GM23338 (cell line): ENCODE measurements around the gene AGPS. TPM values are rescaled to one million over a fixed set of nuclear protein-coding genes. Genes with fewer than 3 reads are reported as not detected.
A peak's percentile ranks its signal among the peaks of the same experiment; 100 is the strongest.

Source experiments
- ATAC-seq: fragments of 200-7000 bp; cut with Tn5 transposase; 3 replicates; pipeline ENCODE4 v1.9.1; 2020
- DNase-seq: peaks from one replicate; pipeline ENCODE4 v3.0.0-alpha.2; 2015; ENCODE audit warnings: low spot score
- H2AFZ ChIP-seq: fragments of 200-600 bp; sonication (generic); 2 replicates; pipeline ENCODE4 v1.8.0; 2016; ENCODE audit warnings: antibody characterized with exemption, mild to moderate bottlenecking, moderate library complexity
- H3F3A ChIP-seq: fragments of 200-600 bp; sonication (generic); replicated peaks from 2 replicates; pipeline ENCODE4 v1.8.0; 2017; ENCODE audit warnings: antibody characterized with exemption, mixed run types, low read depth
- H3K27ac ChIP-seq: fragments of 200-600 bp; sonication (generic); 2 replicates; pipeline ENCODE4 v1.6.1; 2016; ENCODE audit warnings: low read depth
- H3K27me3 ChIP-seq: fragments of 200-600 bp; sonication (generic); 2 replicates; pipeline ENCODE4 v1.8.0; 2016; ENCODE audit warnings: mild to moderate bottlenecking, mixed run types, moderate library complexity; ENCODE audit not compliant: insufficient read depth
- H3K36me3 ChIP-seq: fragments of 200-600 bp; sonication (generic); 2 replicates; pipeline ENCODE4 v1.8.0; 2016; ENCODE audit warnings: mild to moderate bottlenecking; ENCODE audit not compliant: insufficient read depth
- H3K4me1 ChIP-seq: fragments of 200-600 bp; sonication (generic); 2 replicates; pipeline ENCODE4 v1.8.0; 2016; ENCODE audit warnings: mild to moderate bottlenecking, moderate library complexity; ENCODE audit not compliant: insufficient read depth
- H3K4me2 ChIP-seq: fragments of 200-600 bp; sonication (generic); 2 replicates; pipeline ENCODE4 v1.7.1; 2017; ENCODE audit warnings: mixed run types
- H3K4me3 ChIP-seq: fragments of 200-600 bp; sonication (generic); 2 replicates; pipeline ENCODE4 v1.6.1; 2016; ENCODE audit warnings: mixed run types
- H3K79me2 ChIP-seq: fragments of 200-600 bp; sonication (generic); replicated peaks from 2 replicates; pipeline ENCODE4 v1.8.0; 2017; ENCODE audit warnings: mild to moderate bottlenecking; ENCODE audit not compliant: insufficient read depth
- H3K9me2 ChIP-seq: fragments of 200-600 bp; sonication (generic); 2 replicates; pipeline ENCODE4 v1.8.0; 2017; ENCODE audit not compliant: insufficient read depth
- H4K20me1 ChIP-seq: fragments of 200-600 bp; sonication (generic); replicated peaks from 2 replicates; pipeline ENCODE4 v1.8.0; 2017; ENCODE audit warnings: mild to moderate bottlenecking; ENCODE audit not compliant: insufficient read depth
- H3K27ac Mint-ChIP-seq: 2 replicates; pipeline ENCODE4 v1.8.0; 2020; ENCODE audit warnings: inconsistent platforms, mild to moderate bottlenecking, moderate library complexity, mixed read lengths
- H3K27me3 Mint-ChIP-seq: 3 replicates; pipeline ENCODE4 v1.8.0; 2022; ENCODE audit warnings: low read depth, mild to moderate bottlenecking, moderate library complexity, mixed read lengths, inconsistent platforms; ENCODE audit not compliant: insufficient read depth, poor library complexity
- H3K36me3 Mint-ChIP-seq: 3 replicates; pipeline ENCODE4 v1.8.0; 2021; ENCODE audit warnings: low read depth, mild to moderate bottlenecking, inconsistent platforms, moderate library complexity, mixed read lengths
- H3K4me1 Mint-ChIP-seq: 3 replicates; pipeline ENCODE4 v1.8.0; 2020; ENCODE audit warnings: mild to moderate bottlenecking, inconsistent platforms, mixed read lengths
- H3K4me3 Mint-ChIP-seq: 3 replicates; pipeline ENCODE4 v1.8.0; 2021; ENCODE audit warnings: moderate library complexity, mild to moderate bottlenecking, inconsistent platforms, mixed read lengths
- H3K9me3 Mint-ChIP-seq: 3 replicates; pipeline ENCODE4 v1.8.0; 2020; ENCODE audit warnings: moderate library complexity, mild to moderate bottlenecking, inconsistent platforms, mixed read lengths
- CREB1 ChIP-seq: fragments of 250-450 bp; sonication (Bioruptor Pico); IDR thresholded peaks from 2 replicates; pipeline ENCODE4 v1.5.0; 2020; ENCODE audit warnings: low read depth, mild to moderate bottlenecking, moderate library complexity
- EZH2 ChIP-seq: fragments of 200-600 bp; sonication (generic); IDR thresholded peaks from one replicate; pipeline ENCODE4 v1.8.0; 2017; ENCODE audit warnings: antibody characterized with exemption, mild to moderate bottlenecking, low read depth; ENCODE audit not compliant: unreplicated experiment
- EZH2phosphoT487 ChIP-seq: fragments of 200-600 bp; sonication (generic); IDR thresholded peaks from one replicate; pipeline ENCODE4 v1.8.1; 2018; ENCODE audit warnings: antibody characterized with exemption; ENCODE audit not compliant: unreplicated experiment
- NANOG ChIP-seq: IDR thresholded peaks from 2 replicates; pipeline ENCODE4 v1.6.1; 2016; ENCODE audit warnings: antibody characterized with exemption, borderline replicate concordance
- POLR2AphosphoS5 ChIP-seq: IDR thresholded peaks from 2 replicates; pipeline ENCODE4 v1.6.1; 2016; ENCODE audit warnings: antibody characterized with exemption, low read depth
- ZNF331 ChIP-seq: fragments of 250-450 bp; sonication (Bioruptor Pico); IDR thresholded peaks from 2 replicates; pipeline ENCODE4 v1.5.0; 2020; ENCODE audit warnings: low read depth, mild to moderate bottlenecking, moderate library complexity
- long read RNA-seq: library from polyadenylated mRNA; unstranded; transcript quantifications from one replicate; pipeline ENCODE4 v2.0.0, GENCODE V29; 2020; ENCODE audit not compliant: unreplicated experiment
- polyA plus RNA-seq: library from polyadenylated mRNA; unstranded; fragments of >200 nt; fragmentation: Nextera tagmentation; extraction: Ambion mirVana; gene quantifications from 2 replicates; pipeline ENCODE4 v1.2.1, GENCODE V29; 2016
- total RNA-seq: library from RNA; depleted of rRNA; stranded (reverse); fragments of >200 nt; shearing (Covaris generic); gene quantifications from 2 replicates; pipeline ENCODE4 v1.2.3, GENCODE V29; 2014; rRNA removed
- TF ChIP-seq, protein P1 (sequence below): fragments of 250-450 bp; sonication (Bioruptor Pico); IDR thresholded peaks from 2 replicates; pipeline ENCODE4 v1.5.0; 2020; ENCODE audit warnings: mild to moderate bottlenecking, moderate library complexity
- TF ChIP-seq, protein P2 (sequence below): IDR thresholded peaks from one replicate; pipeline ENCODE4 v1.6.1; 2018; ENCODE audit warnings: antibody characterized with exemption; ENCODE audit not compliant: unreplicated experiment

The AGPS gene
- total RNA-seq (62.6 and 73.2 TPM in 2 replicates), polyA plus RNA-seq (12.2 and 14.6 TPM in 2 replicates)
- long read RNA-seq, full-length matches to known transcripts = 6 of 11 reads
- long read RNA-seq, partial matches to known transcripts = 1 of 11 reads
- long read RNA-seq, other reads (novel, unspliced or antisense) = 4 of 11 reads

DNA sequence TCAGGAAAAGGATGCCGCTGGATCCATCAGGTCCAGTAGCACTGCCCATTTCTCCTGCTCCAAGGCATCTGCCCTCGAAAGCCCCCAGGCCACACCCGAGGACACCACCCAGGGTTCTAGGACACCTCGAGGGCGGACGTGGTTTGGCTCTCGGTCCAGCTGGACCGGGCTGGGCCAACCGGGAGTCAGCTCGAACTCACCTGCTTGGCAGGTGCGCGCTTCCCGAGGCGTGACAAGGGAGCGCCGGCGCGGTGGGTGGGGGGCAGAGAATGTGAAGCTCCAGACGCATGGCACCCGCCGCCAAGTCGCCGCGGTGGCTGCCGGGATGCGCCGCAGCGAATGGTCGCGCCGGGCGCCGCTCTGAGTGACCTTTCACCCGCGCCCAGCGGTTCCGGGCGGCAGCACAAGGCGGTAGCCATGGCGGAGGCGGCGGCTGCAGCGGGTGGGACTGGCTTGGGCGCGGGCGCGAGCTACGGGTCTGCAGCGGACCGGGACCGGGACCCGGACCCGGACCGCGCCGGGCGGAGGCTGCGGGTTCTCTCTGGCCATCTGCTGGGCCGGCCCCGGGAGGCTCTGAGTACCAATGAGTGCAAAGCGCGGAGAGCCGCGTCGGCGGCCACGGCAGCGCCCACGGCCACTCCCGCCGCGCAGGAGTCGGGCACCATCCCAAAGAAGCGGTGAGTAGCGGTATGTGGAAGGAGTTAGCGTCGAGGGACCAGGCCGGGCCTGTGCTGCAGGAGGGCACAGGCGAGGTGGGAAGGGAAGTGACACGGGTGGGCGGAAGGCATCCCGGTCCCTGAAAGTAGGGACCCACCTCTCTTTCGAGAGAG lies at the start of gene AGPS:
AGPS (plus strand) TSS at position 401 of the 830 bp plus-strand sequence; CDS start at position 418, 17 bp downstream.
- H3K36me3 Mint-ChIP-seq = no peaks in the 10 kb centered on the region; the same call in 2 of the 3 replicates
- H2AFZ ChIP-seq = peak within 1 kb of the TSS; percentile 91
- no peaks in the 10 kb centered on the region for H3K36me3 ChIP-seq
- H4K20me1 ChIP-seq = peaks cover 4% of the 10 kb centered on the region; the same call in 1 of the 2 replicates
- no peaks in the 10 kb centered on the region for H3F3A ChIP-seq
- peak; percentile 89 for DNase-seq
- peak within 1 kb of the TSS; percentile 90 for H3K4me3 ChIP-seq
- no peaks in the 10 kb centered on the region for H3K9me3 Mint-ChIP-seq
- H3K4me1 ChIP-seq = peaks cover 22% of the 10 kb centered on the region
- peak within 1 kb of the TSS; percentile 93 for H3K27ac Mint-ChIP-seq
- H3K27me3 Mint-ChIP-seq = peaks cover 3% of the 10 kb centered on the region
- H3K4me1 Mint-ChIP-seq = peaks cover 35% of the 10 kb centered on the region
- peak within 1 kb of the TSS; percentile 94 for H3K4me2 ChIP-seq
- H3K27ac ChIP-seq = no peak within 1 kb of the TSS
- H3K4me3 Mint-ChIP-seq = peak within 1 kb of the TSS; percentile 93
- no peaks in the 10 kb centered on the region for H3K9me2 ChIP-seq
- H3K79me2 ChIP-seq = peaks cover 48% of the 10 kb centered on the region
- peak; percentile 70 for TF ChIP-seq CREB1 (CRISPR knock-in tag)
- no peak for TF ChIP-seq NANOG
- peak; percentile 92 for TF ChIP-seq POLR2AphosphoS5
- TF ChIP-seq, protein P1, sequence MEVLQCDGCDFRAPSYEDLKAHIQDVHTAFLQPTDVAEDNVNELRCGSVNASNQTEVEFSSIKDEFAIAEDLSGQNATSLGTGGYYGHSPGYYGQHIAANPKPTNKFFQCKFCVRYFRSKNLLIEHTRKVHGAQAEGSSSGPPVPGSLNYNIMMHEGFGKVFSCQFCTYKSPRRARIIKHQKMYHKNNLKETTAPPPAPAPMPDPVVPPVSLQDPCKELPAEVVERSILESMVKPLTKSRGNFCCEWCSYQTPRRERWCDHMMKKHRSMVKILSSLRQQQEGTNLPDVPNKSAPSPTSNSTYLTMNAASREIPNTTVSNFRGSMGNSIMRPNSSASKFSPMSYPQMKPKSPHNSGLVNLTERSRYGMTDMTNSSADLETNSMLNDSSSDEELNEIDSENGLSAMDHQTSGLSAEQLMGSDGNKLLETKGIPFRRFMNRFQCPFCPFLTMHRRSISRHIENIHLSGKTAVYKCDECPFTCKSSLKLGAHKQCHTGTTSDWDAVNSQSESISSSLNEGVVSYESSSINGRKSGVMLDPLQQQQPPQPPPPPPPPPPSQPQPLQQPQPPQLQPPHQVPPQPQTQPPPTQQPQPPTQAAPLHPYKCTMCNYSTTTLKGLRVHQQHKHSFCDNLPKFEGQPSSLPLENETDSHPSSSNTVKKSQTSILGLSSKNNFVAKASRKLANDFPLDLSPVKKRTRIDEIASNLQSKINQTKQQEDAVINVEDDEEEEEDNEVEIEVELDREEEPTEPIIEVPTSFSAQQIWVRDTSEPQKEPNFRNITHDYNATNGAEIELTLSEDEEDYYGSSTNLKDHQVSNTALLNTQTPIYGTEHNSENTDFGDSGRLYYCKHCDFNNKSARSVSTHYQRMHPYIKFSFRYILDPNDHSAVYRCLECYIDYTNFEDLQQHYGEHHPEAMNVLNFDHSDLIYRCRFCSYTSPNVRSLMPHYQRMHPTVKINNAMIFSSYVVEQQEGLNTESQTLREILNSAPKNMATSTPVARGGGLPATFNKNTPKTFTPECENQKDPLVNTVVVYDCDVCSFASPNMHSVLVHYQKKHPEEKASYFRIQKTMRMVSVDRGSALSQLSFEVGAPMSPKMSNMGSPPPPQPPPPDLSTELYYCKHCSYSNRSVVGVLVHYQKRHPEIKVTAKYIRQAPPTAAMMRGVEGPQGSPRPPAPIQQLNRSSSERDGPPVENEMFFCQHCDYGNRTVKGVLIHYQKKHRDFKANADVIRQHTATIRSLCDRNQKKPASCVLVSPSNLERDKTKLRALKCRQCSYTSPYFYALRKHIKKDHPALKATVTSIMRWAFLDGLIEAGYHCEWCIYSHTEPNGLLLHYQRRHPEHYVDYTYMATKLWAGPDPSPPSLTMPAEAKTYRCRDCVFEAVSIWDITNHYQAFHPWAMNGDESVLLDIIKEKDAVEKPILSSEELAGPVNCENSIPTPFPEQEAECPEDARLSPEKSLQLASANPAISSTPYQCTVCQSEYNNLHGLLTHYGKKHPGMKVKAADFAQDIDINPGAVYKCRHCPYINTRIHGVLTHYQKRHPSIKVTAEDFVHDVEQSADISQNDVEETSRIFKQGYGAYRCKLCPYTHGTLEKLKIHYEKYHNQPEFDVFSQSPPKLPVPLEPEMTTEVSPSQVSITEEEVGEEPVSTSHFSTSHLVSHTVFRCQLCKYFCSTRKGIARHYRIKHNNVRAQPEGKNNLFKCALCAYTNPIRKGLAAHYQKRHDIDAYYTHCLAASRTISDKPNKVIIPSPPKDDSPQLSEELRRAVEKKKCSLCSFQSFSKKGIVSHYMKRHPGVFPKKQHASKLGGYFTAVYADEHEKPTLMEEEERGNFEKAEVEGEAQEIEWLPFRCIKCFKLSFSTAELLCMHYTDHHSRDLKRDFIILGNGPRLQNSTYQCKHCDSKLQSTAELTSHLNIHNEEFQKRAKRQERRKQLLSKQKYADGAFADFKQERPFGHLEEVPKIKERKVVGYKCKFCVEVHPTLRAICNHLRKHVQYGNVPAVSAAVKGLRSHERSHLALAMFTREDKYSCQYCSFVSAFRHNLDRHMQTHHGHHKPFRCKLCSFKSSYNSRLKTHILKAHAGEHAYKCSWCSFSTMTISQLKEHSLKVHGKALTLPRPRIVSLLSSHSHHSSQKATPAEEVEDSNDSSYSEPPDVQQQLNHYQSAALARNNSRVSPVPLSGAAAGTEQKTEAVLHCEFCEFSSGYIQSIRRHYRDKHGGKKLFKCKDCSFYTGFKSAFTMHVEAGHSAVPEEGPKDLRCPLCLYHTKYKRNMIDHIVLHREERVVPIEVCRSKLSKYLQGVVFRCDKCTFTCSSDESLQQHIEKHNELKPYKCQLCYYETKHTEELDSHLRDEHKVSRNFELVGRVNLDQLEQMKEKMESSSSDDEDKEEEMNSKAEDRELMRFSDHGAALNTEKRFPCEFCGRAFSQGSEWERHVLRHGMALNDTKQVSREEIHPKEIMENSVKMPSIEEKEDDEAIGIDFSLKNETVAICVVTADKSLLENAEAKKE = no peak
- H3K27me3 ChIP-seq = no peaks in the 10 kb centered on the region
- peak; percentile 94 for ATAC-seq

- ATAC-seq = no peak
- Mint-ChIP-seq H3K4me1 (no peaks in the 10 kb centered on the region), H3K36me3 (no peaks in the 10 kb centered on the region), H3K27me3 (no peaks in the 10 kb centered on the region), H3K4me3 (no peak overlapping the region), H3K9me3 (no peaks in the 10 kb centered on the region), H3K27ac (no peak overlapping the region)
- H3K27ac ChIP-seq = no peak overlapping the region
- no peak overlapping the region for H3K4me3 ChIP-seq
- DNase-seq = no peak
- H3K9me2 ChIP-seq = no peaks in the 10 kb centered on the region
- H4K20me1 ChIP-seq = no peaks in the 10 kb centered on the region
- no peak overlapping the region for H3K4me2 ChIP-seq
- H3K27me3 ChIP-seq = no peaks in the 10 kb centered on the region
- no peaks in the 10 kb centered on the region for H3K4me1 ChIP-seq
- no peaks in the 10 kb centered on the region for H3K79me2 ChIP-seq
- no peaks in the 10 kb centered on the region for H3K36me3 ChIP-seq
- H2AFZ ChIP-seq = no peak overlapping the region
- H3F3A ChIP-seq = no peaks in the 10 kb centered on the region
- TF ChIP-seq EZH2phosphoT487 (no peak), ZNF331 (CRISPR knock-in tag) (no peak), CREB1 (CRISPR knock-in tag) (no peak), EZH2 (no peak)
- TF ChIP-seq, protein P2, sequence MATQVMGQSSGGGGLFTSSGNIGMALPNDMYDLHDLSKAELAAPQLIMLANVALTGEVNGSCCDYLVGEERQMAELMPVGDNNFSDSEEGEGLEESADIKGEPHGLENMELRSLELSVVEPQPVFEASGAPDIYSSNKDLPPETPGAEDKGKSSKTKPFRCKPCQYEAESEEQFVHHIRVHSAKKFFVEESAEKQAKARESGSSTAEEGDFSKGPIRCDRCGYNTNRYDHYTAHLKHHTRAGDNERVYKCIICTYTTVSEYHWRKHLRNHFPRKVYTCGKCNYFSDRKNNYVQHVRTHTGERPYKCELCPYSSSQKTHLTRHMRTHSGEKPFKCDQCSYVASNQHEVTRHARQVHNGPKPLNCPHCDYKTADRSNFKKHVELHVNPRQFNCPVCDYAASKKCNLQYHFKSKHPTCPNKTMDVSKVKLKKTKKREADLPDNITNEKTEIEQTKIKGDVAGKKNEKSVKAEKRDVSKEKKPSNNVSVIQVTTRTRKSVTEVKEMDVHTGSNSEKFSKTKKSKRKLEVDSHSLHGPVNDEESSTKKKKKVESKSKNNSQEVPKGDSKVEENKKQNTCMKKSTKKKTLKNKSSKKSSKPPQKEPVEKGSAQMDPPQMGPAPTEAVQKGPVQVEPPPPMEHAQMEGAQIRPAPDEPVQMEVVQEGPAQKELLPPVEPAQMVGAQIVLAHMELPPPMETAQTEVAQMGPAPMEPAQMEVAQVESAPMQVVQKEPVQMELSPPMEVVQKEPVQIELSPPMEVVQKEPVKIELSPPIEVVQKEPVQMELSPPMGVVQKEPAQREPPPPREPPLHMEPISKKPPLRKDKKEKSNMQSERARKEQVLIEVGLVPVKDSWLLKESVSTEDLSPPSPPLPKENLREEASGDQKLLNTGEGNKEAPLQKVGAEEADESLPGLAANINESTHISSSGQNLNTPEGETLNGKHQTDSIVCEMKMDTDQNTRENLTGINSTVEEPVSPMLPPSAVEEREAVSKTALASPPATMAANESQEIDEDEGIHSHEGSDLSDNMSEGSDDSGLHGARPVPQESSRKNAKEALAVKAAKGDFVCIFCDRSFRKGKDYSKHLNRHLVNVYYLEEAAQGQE = no peak
Observed at GRCh38 chr2:177343773-177344172, 48.8 kb upstream of the AGPS start.
